Heart right ventricle (tissue), 16 donors: ENCODE results near the gene SFT2D2. TPM values are rescaled to one million over a fixed set of nuclear protein-coding genes. Genes with fewer than 3 reads are reported as not detected.
"Not testable (repeated sequence)": the region's sequence is repeated elsewhere in the genome, so short reads cannot be mapped to it uniquely, and the experiment has no call there.

Experiments used
- ATAC-seq, 8 donors: fragments of 200-7000 bp; cut with Tn5 transposase; one replicate each; pipeline ENCODE4 v1.9.1; 2020; ENCODE audit warnings: mild to moderate bottlenecking in 8 of 8, moderate library complexity in 8 of 8, moderate number of reproducible peaks in 1 of 8
- DNase-seq, 2 donors: peaks; one replicate each; pipeline ENCODE4 v3.0.0-alpha.2; 2020
- H3K27ac ChIP-seq, 10 donors: fragments of 200-600 bp; sonication (generic) in 2 of 10; one replicate each; pipeline versions ENCODE4 v1.5.0 to v1.8.0; 2020 to 2022; ENCODE audit warnings: mild to moderate bottlenecking in 3 of 10
- H3K27me3 ChIP-seq, 7 donors: fragments of 200-600 bp; one replicate each; pipeline ENCODE4 v1.8.0; 2021 to 2022; ENCODE audit warnings: mild to moderate bottlenecking in 2 of 7
- H3K36me3 ChIP-seq, 9 donors: fragments of 200-600 bp; sonication (generic) in 1 of 9; one replicate each; pipeline versions ENCODE4 v1.5.0 to v1.8.0; 2020 to 2022; ENCODE audit warnings: mild to moderate bottlenecking in 2 of 9
- H3K4me1 ChIP-seq, 9 donors: fragments of 200-600 bp; sonication (generic) in 1 of 9; one replicate each; pipeline versions ENCODE4 v1.5.0 to v1.8.0; 2020 to 2022; ENCODE audit warnings: mild to moderate bottlenecking in 4 of 9
- H3K4me3 ChIP-seq, 10 donors: fragments of 200-600 bp; sonication (generic) in 2 of 10; one replicate each; pipeline versions ENCODE4 v1.5.0 to v1.8.0; 2020 to 2022; ENCODE audit warnings: mild to moderate bottlenecking in 7 of 10, moderate library complexity in 2 of 10
- H3K9me3 ChIP-seq, 11 donors: fragments of 200-600 bp in 10 of 11; sonication (generic) in 2 of 11; one replicate each; pipeline versions ENCODE4 v1.5.0 to v1.8.0; 2013 to 2022; ENCODE audit warnings: mild to moderate bottlenecking in 2 of 11, control low read depth in 1 of 11, moderate library complexity in 1 of 11
- WGBS, 2 donors: extraction: QIAGEN DNeasy Blood & Tissue Kit; methylation state at CpG; one replicate each; pipeline ENCODE4 v1.1.7; 2013; ENCODE audit warnings: inconsistent platforms in 1 of 2; 5-methylcytosine and 5-hydroxymethylcytosine counted together
- intact Hi-C, 10 donors: fragments of 100-400 bp; cut with DNase I; formaldehyde crosslinking; loops; one replicate each; pipeline versions ENCODE4 v1.11.1 to v1.14.2; 2022
- polyA plus RNA-seq, 2 donors: library from polyadenylated mRNA; stranded (reverse); fragments of 200-250 nt; gene quantifications; one replicate each; pipeline ENCODE4 v1.2.3, GENCODE V29; 2013
- total RNA-seq, 10 donors: library from RNA; stranded (reverse); fragmentation: NEBNext Ultra II Directional in 3 of 10; extraction: Animal tissue kit (Norgen Biotek cat#: 25700) in 3 of 10; gene quantifications; one replicate each; pipeline versions ENCODE4 v1.2.1 to v1.2.4, GENCODE V29; 2021 to 2023
- TF ChIP-seq, protein P1 (sequence below), 9 donors: fragments of 200-600 bp; sonication (generic) in 2 of 9; IDR thresholded peaks; one replicate each; pipeline versions ENCODE4 v1.5.0 to v1.8.0; 2021 to 2022; ENCODE audit warnings: antibody characterized with exemption in 9 of 9, mild to moderate bottlenecking in 5 of 9, moderate library complexity in 1 of 9
- donor health status: Arrhythmogenic right ventricular cardiomyopathy.
- donor health status: ischemic (EF 13 %, LVEDD 7.1; RV severe dilation, severe dysfunction).
- donor health status: healthy with polysubstance abuse.
- donor health status: DM: no; HTN: yes; CAD: no.
- donor health status: DM: no; HTN: no; CAD: no.
- donor health status: ischemic (EF 25% LVEDD 6.9; RV normal size, moderate dysfunction).
- donor health status: ischemic (EF 25% LVEDD 5.7; RV mildly dilated, moderate dysfunction).
- donor health status: healthy.
- donor health status: DM: yes; HTN: yes; CAD: no.
- donor health status: Ischemic cardiomyopathy.
- donor health status: ischemic (EF 35%, LVEDD 5.7; RV mildly dilated, moderate dysfunction).
- donor health status: nonischemic (EF 11% LVEDD 7.7; RV severe dilation, severe dysfunction).
- donor health status: DM: yes; HTN: yes; CAD: no.
- donor health status: PGD.
- donor health status: ischemic (EF 29% LVEDD 5.4; RV normal size, mild dysfunction).
- donor health status: nonischemic (EF 23%, LVEDD 6.1; RV moderate dilation, normal function).

The SFT2D2 gene
- total and polyA plus RNA-seq, 12 donors: 2.8 to 34.8 (median 15.9) TPM

GRCh38 chr1:168206111-168206510, 19.7 kb upstream of the SFT2D2 start:
- Histone ChIP-seq H3K9me3 (peaks cover 0 to 11% (median 3%) of the 10 kb centered on the region in 11 donors), H3K36me3 (peaks cover 0 to 24% (median 0%) of the 10 kb centered on the region in 9 donors), H3K4me3 (no peak overlapping the region), H3K27me3 (no peaks in the 10 kb centered on the region), H3K27ac (no peak overlapping the region), H3K4me1 (no peaks in the 10 kb centered on the region)
- ATAC-seq (no peak), DNase-seq (no peak)
- TF ChIP-seq, protein P1, sequence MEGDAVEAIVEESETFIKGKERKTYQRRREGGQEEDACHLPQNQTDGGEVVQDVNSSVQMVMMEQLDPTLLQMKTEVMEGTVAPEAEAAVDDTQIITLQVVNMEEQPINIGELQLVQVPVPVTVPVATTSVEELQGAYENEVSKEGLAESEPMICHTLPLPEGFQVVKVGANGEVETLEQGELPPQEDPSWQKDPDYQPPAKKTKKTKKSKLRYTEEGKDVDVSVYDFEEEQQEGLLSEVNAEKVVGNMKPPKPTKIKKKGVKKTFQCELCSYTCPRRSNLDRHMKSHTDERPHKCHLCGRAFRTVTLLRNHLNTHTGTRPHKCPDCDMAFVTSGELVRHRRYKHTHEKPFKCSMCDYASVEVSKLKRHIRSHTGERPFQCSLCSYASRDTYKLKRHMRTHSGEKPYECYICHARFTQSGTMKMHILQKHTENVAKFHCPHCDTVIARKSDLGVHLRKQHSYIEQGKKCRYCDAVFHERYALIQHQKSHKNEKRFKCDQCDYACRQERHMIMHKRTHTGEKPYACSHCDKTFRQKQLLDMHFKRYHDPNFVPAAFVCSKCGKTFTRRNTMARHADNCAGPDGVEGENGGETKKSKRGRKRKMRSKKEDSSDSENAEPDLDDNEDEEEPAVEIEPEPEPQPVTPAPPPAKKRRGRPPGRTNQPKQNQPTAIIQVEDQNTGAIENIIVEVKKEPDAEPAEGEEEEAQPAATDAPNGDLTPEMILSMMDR (IDR thresholded peaks at IDR 0.05): no peak
- intact Hi-C loops: no loop called here

- intact Hi-C loops, H3K36me3 ChIP-seq, H3K4me3 ChIP-seq, H3K4me1 ChIP-seq, H3K27me3 ChIP-seq, ATAC-seq, DNase-seq, H3K27ac ChIP-seq: not testable (repeated sequence)
- peaks cover 0 to 26% (median 9%) of the 10 kb centered on the region in 11 donors for H3K9me3 ChIP-seq
- WGBS, 2 donors: 95 to 96% methylated on average over 13 to 24 of the region's 34 CpGs
Measured at GRCh38 chr1:168207673-168208072, 18.1 kb upstream of the SFT2D2 start.

DNA sequence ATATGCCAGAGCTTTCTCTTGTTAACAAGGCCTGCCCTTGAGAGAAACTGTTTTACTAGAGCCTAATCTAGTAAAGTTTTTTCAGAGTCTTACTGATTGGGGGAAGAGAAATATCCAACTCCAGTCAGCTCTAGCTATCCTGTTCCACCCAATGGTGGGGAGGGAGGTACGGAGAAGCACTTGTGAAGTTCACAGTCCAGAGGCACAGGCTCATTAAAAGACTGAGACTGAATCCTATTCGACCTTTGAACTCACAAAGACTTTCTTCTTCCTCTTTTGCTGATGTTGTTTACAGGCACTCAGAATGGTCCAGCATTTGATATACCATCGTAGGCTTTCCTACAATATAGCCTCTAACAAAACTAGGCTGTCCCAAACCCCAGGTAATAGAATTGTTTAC, 15.5 kb upstream of the SFT2D2 start:
- H3K36me3 ChIP-seq: no peaks in the 10 kb centered on the region
- 88 to 92% methylated on average over 3 of the region's 3 CpGs for WGBS, 2 donors
- no peak overlapping the region for H3K4me3 ChIP-seq
- peaks cover 0 to 37% (median 11%) of the 10 kb centered on the region in 11 donors for H3K9me3 ChIP-seq
- no peaks in the 10 kb centered on the region for H3K27me3 ChIP-seq
- ATAC-seq (no peak), DNase-seq (no peak)
- TF ChIP-seq, protein P1 (IDR thresholded peaks at IDR 0.05): no peak
- intact Hi-C loops: no loop called here
- H3K27ac ChIP-seq: no peak overlapping the region
- H3K4me1 ChIP-seq: no peaks in the 10 kb centered on the region

DNA sequence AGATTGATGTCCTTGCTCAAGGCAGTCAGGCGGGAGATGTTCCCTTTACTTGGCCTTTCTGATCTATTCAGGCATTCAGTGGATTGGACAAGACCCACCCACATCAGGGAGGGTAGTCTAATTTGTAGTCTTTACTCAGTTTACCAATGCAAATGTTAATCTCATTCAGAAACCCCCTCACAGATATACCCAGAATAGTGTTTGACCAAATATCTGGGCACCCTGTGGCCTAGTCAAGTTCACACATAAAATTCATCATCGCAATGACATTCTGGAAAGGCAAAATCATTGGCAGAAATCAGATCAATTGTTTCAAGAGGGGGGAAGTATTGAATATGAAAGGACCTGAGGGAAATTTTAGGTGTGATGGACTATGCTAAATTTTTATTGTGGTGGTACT, 12.5 kb upstream of the SFT2D2 start:
- Histone ChIP-seq H3K4me3 (no peak overlapping the region), H3K4me1 (no peaks in the 10 kb centered on the region), H3K9me3 (peaks cover 0 to 33% (median 11%) of the 10 kb centered on the region in 11 donors), H3K36me3 (no peaks in the 10 kb centered on the region), H3K27ac (no peak overlapping the region), H3K27me3 (no peaks in the 10 kb centered on the region)
- DNase-seq: no peak
- no peak for ATAC-seq
- TF ChIP-seq, protein P1 (IDR thresholded peaks at IDR 0.05): no peak
- intact Hi-C loops: no loop called here
- WGBS, 2 donors: 98 to 100% methylated on average over 2 of the region's 2 CpGs

DNA sequence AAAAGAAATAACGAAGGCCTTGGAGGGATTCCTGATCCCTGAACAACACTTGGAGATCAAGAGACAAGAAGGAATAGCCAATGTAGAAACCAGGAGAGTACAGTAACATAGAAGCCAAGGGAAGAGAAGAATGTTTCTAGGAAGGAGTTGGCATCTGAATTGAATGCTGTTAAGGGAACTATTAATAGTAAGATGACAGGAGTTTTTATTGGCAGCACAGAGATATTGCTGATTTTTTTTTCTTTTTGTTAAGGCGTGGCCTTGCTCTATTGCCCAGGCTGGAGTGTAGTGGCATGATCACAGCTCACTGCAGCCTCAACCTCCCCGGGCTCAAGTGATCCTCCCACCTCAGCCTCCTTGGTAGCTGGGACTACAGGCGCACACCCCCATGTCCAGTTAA, 9.6 kb upstream of the SFT2D2 start:
- Histone ChIP-seq H3K36me3 (no peaks in the 10 kb centered on the region), H3K27ac (no peak overlapping the region)

More for the DNA sequence above, 9.6 kb upstream of the SFT2D2 start:
- H3K9me3 ChIP-seq: peaks cover 0 to 28% (median 9%) of the 10 kb centered on the region in 11 donors
- H3K27me3 ChIP-seq: no peaks in the 10 kb centered on the region
- DNase-seq (no peak), ATAC-seq (peak; percentile 65 to 93 (median 85))
- intact Hi-C loops: no loop called here
- no peak overlapping the region for H3K4me3 ChIP-seq
- TF ChIP-seq, protein P1 (IDR thresholded peaks at IDR 0.05): no peak
- no peaks in the 10 kb centered on the region for H3K4me1 ChIP-seq
- WGBS, 2 donors: 61 to 69% methylated on average over 4 of the region's 4 CpGs
